Panc1 (cell line): ENCODE data around the gene SARS1. TPM values are rescaled to one million over a fixed set of nuclear protein-coding genes. Genes with fewer than 3 reads are reported as not detected.

ENCODE experiments used
- ATAC-seq: fragments of 200-7000 bp; cut with Tn5 transposase; 2 replicates; pipeline ENCODE4 v1.9.1; 2020; ENCODE audit warnings: mild to moderate bottlenecking, moderate library complexity
- BruUV-seq: library from RNA; stranded (reverse); fragments of 400-500 nt; replicated peaks from 2 replicates; lab custom pipeline; 2021; lab: Mats Ljungman, UMichigan
- CTCF ChIA-PET: fragments of 300-600 bp; sonication (Branson Sonifier 250); formaldehyde crosslinking; loops from one replicate; lab custom pipeline; 2022; ENCODE audit warnings: antibody characterized with exemption; lab: Charles Lee
- POLR2A ChIA-PET: fragments of 300-600 bp; sonication (Branson Sonifier 250); formaldehyde crosslinking; loops from one replicate; lab custom pipeline; 2022; ENCODE audit warnings: antibody characterized with exemption; lab: Charles Lee
- DNase-seq: peaks from one replicate; pipeline ENCODE4 v3.0.0-alpha.2; 2010; ENCODE audit warnings: low read depth, low spot score
- H3K27ac ChIP-seq: 2 replicates; pipeline ENCODE4 v1.5.1; 2011; ENCODE audit warnings: mild to moderate bottlenecking, low read length, inconsistent platforms
- H3K27me3 ChIP-seq: fragments of 200-500 bp; sonication (Bioruptor generic); 2 replicates; pipeline ENCODE4 v1.6.0; 2014; ENCODE audit warnings: low read length, inconsistent platforms; ENCODE audit not compliant: control insufficient read depth, insufficient read depth
- H3K36me3 ChIP-seq: fragments of 200-500 bp; sonication (Bioruptor generic); 2 replicates; pipeline ENCODE4 v1.5.1; 2014; ENCODE audit warnings: inconsistent platforms, mild to moderate bottlenecking, low read length, moderate library complexity; ENCODE audit not compliant: control insufficient read depth, insufficient read depth
- H3K4me1 ChIP-seq: 2 replicates; pipeline ENCODE4 v1.5.1; 2011; ENCODE audit warnings: inconsistent platforms, mild to moderate bottlenecking, low read length, moderate library complexity; ENCODE audit not compliant: control insufficient read depth, insufficient read depth
- H3K4me3 ChIP-seq, 2 experiments: 2 replicates each; pipeline ENCODE4 v1.5.1; 2011 to 2012; ENCODE audit warnings: low read depth in 2 of 2, low read length in 2 of 2, mild to moderate bottlenecking in 2 of 2, inconsistent platforms in 1 of 2, moderate library complexity in 1 of 2
- H3K9me3 ChIP-seq: fragments of 200-500 bp; sonication (Bioruptor generic); 2 replicates; pipeline ENCODE4 v1.5.1; 2014; ENCODE audit warnings: low read depth, mild to moderate bottlenecking, inconsistent platforms, low read length, moderate library complexity; ENCODE audit not compliant: control insufficient read depth, insufficient read depth
- CTCF ChIP-seq: fragments of 450-650 bp; IDR thresholded peaks from 2 replicates; pipeline ENCODE4 v1.5.1; 2017; ENCODE audit warnings: mild to moderate bottlenecking
- POLR2AphosphoS5 ChIP-seq: IDR thresholded peaks from 2 replicates; pipeline ENCODE4 v1.6.1; 2012; ENCODE audit warnings: mild to moderate bottlenecking, low read depth, low read length, moderate library complexity
- REST ChIP-seq, 2 experiments: IDR thresholded peaks; 2 replicates each; pipeline ENCODE4 v1.6.1; 2011 to 2012; ENCODE audit warnings: low read depth in 2 of 2, control low read depth in 1 of 2, low read length in 1 of 2, mild to moderate bottlenecking in 1 of 2, moderate library complexity in 1 of 2; ENCODE audit not compliant: insufficient read depth in 1 of 2
- SIN3A ChIP-seq: IDR thresholded peaks from 2 replicates; pipeline ENCODE4 v1.6.1; 2012; ENCODE audit warnings: low read depth, mild to moderate bottlenecking, low read length, moderate library complexity, borderline replicate concordance; ENCODE audit not compliant: insufficient read depth
- TCF7L2 ChIP-seq: IDR thresholded peaks from 2 replicates; pipeline ENCODE4 v1.6.1; 2011; ENCODE audit warnings: mild to moderate bottlenecking, low read depth, low read length, inconsistent platforms
- in situ Hi-C: cut with HindIII; loops from 2 replicates; pipeline ENCODE4 v1.10.0; 2016; ENCODE audit warnings: low sequenced_read_pairs, low pct_unique_long_range_greater_than_20kb
- intact Hi-C: fragments of 100-400 bp; cut with micrococcal nuclease; formaldehyde crosslinking; loops from one replicate; pipeline ENCODE4 v1.10.0; 2022; ENCODE audit not compliant: unreplicated experiment
- total RNA-seq: library from RNA; stranded (reverse); gene quantifications from one replicate; pipeline ENCODE4 v1.2.1, GENCODE V29; 2021; ENCODE audit not compliant: unreplicated experiment

Gene SARS1
- total RNA-seq, 1 experiment from 2014 or later, result 115 TPM

- in situ Hi-C loops, result no loop called here
- intact Hi-C loops, result no loop called here
- no peaks in the 10 kb centered on the region for H3K4me1 ChIP-seq
- no peaks in the 10 kb centered on the region for H3K36me3 ChIP-seq
- H3K27me3 ChIP-seq, result no peaks in the 10 kb centered on the region
- H3K4me3 ChIP-seq, result no peak overlapping the region
- no TSS peak for BruUV-seq
- TF ChIP-seq REST (IDR thresholded peaks at IDR 0.05; ENCODE audit: insufficient read depth in 1 of 2, low read depth in 2 of 2, low read length in 1 of 2) (no peak), SIN3A (no peak), TCF7L2 (no peak), CTCF (no peak), POLR2AphosphoS5 (no peak)
- ATAC-seq, result no peak
- POLR2A ChIA-PET, result interaction anchor here (0.6 kb wide), 1 partner anchor 220 kb away, joined by 3 read pairs; no protein-coding TSS in a partner anchor
- CTCF ChIA-PET, result no interaction called here
- H3K9me3 ChIP-seq, result no peaks in the 10 kb centered on the region
- no peak overlapping the region for H3K27ac ChIP-seq
- DNase-seq, result no peak
Measured at GRCh38 chr1:109167001-109167506, 46.7 kb upstream of the SARS1 start.

- DNase-seq (no peak), ATAC-seq (no peak)
- no TSS peak for BruUV-seq
- no peak for TF ChIP-seq CTCF
- TF ChIP-seq TCF7L2, result no peak
- TF ChIP-seq POLR2AphosphoS5, result no peak
- no peak for TF ChIP-seq REST (IDR thresholded peaks at IDR 0.05; ENCODE audit: insufficient read depth in 1 of 2, low read depth in 2 of 2, low read length in 1 of 2)
- TF ChIP-seq SIN3A, result no peak
- Histone ChIP-seq H3K36me3 (no peaks in the 10 kb centered on the region), H3K9me3 (no peaks in the 10 kb centered on the region), H3K4me3 (no peak overlapping the region), H3K27ac (no peak overlapping the region), H3K4me1 (no peaks in the 10 kb centered on the region), H3K27me3 (no peaks in the 10 kb centered on the region)
- intact Hi-C loops, result no loop called here
- in situ Hi-C loops, result no loop called here
- POLR2A ChIA-PET, result no interaction called here
- CTCF ChIA-PET, result no interaction called here
Measured at GRCh38 chr1:109170035-109170764, 43.5 kb upstream of the SARS1 start.
